Mesodermal cell (in vitro differentiated cells): ENCODE results near the gene NAALADL2.
A peak's percentile ranks its signal among the peaks of the same experiment; 100 is the strongest.

Experiments
- H3K27ac ChIP-seq: 2 replicates; pipeline ENCODE4 v1.7.0; 2013; ENCODE audit warnings: mild to moderate bottlenecking, low read depth, low read length, moderate library complexity; ENCODE audit not compliant: severe bottlenecking
- H3K36me3 ChIP-seq: 2 replicates; pipeline ENCODE4 v1.7.1; 2013; ENCODE audit warnings: mild to moderate bottlenecking, low read length, moderate library complexity; ENCODE audit not compliant: control insufficient read depth, insufficient read depth
- H3K4me1 ChIP-seq: one replicate; pipeline ENCODE4 v1.7.1; 2013; ENCODE audit warnings: mild to moderate bottlenecking, low read length; ENCODE audit not compliant: insufficient read depth, control insufficient read depth, poor library complexity, severe bottlenecking
- H3K4me3 ChIP-seq: 2 replicates; pipeline ENCODE4 v1.7.0; 2013; ENCODE audit warnings: low read length, control low read depth, mild to moderate bottlenecking; ENCODE audit not compliant: insufficient read depth, poor library complexity, severe bottlenecking; ENCODE audit errors: extremely low read depth
- H3K9me3 ChIP-seq: 2 replicates; pipeline ENCODE4 v1.7.1; 2013; ENCODE audit warnings: mild to moderate bottlenecking, low read length, moderate library complexity; ENCODE audit not compliant: control insufficient read depth
- WGBS, 2 experiments: methylation state at CpG; one replicate each; pipeline ENCODE4 v1.1.5; 2013; ENCODE audit warnings: missing lambda C conversion rate in 2 of 2; ENCODE audit not compliant: insufficient coverage in 2 of 2; 5-methylcytosine and 5-hydroxymethylcytosine counted together

Gene NAALADL2

GRCh38 chr3:175731543-175731942 lies 872.4 kb downstream of the NAALADL2 start:
- H3K4me3 ChIP-seq = no peak overlapping the region
- no peak overlapping the region for H3K27ac ChIP-seq
- peaks cover 10% of the 10 kb centered on the region for H3K9me3 ChIP-seq
- no peaks in the 10 kb centered on the region for H3K36me3 ChIP-seq
- WGBS, 2 experiments = 100% methylated on average over 2 of the region's 3 CpGs; no CpG with 5 or more reads in 1 of the 2 experiments
- no peaks in the 10 kb centered on the region for H3K4me1 ChIP-seq

GRCh38 chr3:175732017-175732416 lies 872.9 kb downstream of the NAALADL2 start:
- Histone ChIP-seq H3K4me1 (no peaks in the 10 kb centered on the region), H3K4me3 (no peak overlapping the region), H3K27ac (no peak overlapping the region), H3K9me3 (peaks cover 10% of the 10 kb centered on the region), H3K36me3 (no peaks in the 10 kb centered on the region)
- no CpG with 5 or more reads among the region's 2 CpGs for WGBS, 2 experiments

GRCh38 chr3:175735866-175736265 lies 876.7 kb downstream of the NAALADL2 start:
- H3K4me1 ChIP-seq = peaks cover 4% of the 10 kb centered on the region
- H3K27ac ChIP-seq = no peak overlapping the region
- 100% methylated on average over 1 of the region's 3 CpGs; no CpG with 5 or more reads in 1 of the 2 experiments for WGBS, 2 experiments
- H3K36me3 ChIP-seq = no peaks in the 10 kb centered on the region
- no peak overlapping the region for H3K4me3 ChIP-seq
- peaks cover 10% of the 10 kb centered on the region for H3K9me3 ChIP-seq

GRCh38 chr3:175737646-175738572 lies 878.8 kb downstream of the NAALADL2 start:
- no peaks in the 10 kb centered on the region for H3K36me3 ChIP-seq
- H3K4me3 ChIP-seq = no peak overlapping the region
- 88 to 96% methylated on average over 6 of the region's 7 CpGs for WGBS, 2 experiments
- no peak overlapping the region for H3K27ac ChIP-seq
- H3K9me3 ChIP-seq = peaks cover 10% of the 10 kb centered on the region
- peaks cover 4% of the 10 kb centered on the region for H3K4me1 ChIP-seq

DNA sequence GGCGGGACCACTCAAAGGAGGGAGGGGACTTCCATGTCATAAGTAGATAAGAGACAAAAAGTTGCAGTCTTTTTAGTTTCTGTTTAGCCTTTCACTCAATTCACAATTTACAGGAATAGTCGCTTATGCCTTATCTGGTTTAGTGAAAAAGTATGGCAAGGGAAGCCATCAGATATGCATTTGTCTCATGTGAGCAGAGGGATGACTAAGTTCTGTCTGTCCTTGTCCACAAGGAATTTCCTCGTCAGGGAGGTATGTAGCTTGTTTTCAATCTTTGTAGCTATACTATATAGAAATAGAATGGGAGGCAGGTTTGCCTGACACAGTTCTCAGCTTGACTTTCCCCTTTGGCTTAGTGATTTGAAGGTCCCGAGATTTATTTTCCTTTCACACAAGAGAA lies 882.8 kb downstream of the NAALADL2 start:
- Histone ChIP-seq H3K4me3 (no peak overlapping the region), H3K4me1 (peaks cover 4% of the 10 kb centered on the region), H3K36me3 (no peaks in the 10 kb centered on the region), H3K9me3 (no peaks in the 10 kb centered on the region), H3K27ac (peak overlapping the region; percentile 13)
- no CpG with 5 or more reads among the region's 4 CpGs for WGBS, 2 experiments

DNA sequence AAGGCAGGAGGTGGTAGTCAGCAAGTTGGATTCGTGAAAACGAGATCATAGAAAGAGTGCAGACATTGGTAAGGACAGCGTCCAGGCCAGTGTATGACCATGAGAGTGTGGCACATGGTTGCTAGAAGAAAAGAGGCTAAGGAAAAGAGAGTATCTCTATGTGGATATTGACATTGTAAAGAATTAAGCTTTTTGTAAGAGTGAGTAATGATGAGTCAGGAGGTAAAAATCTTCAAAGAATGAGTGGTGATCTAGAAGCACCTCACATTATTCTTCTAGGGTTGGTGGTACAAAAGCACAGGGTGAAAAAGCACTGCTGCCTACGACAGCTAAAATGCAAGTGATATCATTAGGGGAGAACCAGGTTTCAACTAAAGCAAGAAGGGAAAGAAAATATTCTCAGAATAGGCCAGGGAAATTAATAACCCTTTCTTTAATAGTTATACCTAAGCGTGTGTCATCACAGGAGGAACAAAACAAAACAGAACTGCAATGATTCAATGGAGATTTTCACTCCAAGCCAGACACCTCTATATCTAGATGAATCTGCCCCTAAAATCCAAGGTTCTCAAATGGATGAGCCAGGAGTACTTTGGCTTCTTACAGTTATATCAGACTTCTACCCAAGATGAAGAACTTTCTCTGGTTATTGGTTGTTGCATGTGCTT lies 884.7 kb downstream of the NAALADL2 start:
- Histone ChIP-seq H3K4me3 (no peak overlapping the region), H3K36me3 (no peaks in the 10 kb centered on the region), H3K4me1 (no peaks in the 10 kb centered on the region), H3K9me3 (no peaks in the 10 kb centered on the region), H3K27ac (no peak overlapping the region)
- 88 to 96% methylated on average over 4 to 5 of the region's 5 CpGs for WGBS, 2 experiments

DNA sequence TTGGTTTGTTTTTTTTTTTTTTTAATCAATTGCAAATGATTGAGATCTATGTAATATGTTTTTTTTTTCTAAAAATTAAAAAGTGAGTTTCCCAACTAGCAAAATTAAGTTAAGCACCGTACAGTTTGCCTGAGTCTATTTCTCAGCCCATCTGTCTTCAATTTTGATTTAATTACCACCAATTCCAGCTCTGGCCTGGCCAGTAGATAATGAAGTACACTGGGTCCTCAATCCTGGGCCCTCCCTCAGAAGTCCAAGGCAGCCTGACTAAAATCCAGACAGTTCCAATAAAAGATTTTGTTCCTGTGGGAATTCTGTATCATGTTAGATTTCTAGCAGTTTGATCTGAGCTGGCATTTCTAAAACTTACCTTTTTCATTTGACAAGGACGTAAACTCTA lies 887.2 kb downstream of the NAALADL2 start:
- Histone ChIP-seq H3K27ac (no peak overlapping the region), H3K4me1 (no peaks in the 10 kb centered on the region), H3K9me3 (no peaks in the 10 kb centered on the region), H3K4me3 (no peak overlapping the region), H3K36me3 (no peaks in the 10 kb centered on the region)
- no CpG with 5 or more reads among the region's 2 CpGs for WGBS, 2 experiments

DNA sequence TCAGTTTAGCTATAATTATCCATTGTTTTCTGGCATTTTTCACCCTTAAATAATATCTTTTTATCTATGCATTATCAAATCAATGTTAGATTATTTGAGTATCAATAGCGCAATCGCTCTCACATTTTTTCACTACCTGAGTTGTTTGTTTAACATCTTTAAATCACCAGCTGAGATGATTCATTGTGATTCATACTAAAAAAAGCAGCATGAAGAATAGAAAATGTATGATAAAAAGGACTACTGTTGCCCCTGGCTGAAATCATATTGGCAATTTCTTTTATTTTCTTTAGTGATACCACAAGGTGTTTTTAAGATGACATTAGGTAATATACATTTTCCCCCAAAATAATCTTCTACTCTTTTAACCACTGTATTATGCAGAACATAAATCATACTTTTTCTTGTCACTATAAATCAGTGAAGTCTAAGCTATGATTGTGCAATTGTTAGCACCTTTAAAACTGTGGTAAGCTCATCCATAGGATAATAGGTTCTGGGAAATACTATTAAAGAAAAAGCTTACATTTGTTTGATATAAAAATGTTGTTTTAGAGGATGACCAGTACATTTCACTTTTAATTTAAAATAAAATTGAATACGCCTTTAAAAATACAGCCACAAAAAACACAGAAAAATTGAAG lies 889.1 kb downstream of the NAALADL2 start:
- no CpG with 5 or more reads among the region's 3 CpGs for WGBS, 2 experiments
- Histone ChIP-seq H3K9me3 (no peaks in the 10 kb centered on the region), H3K36me3 (no peaks in the 10 kb centered on the region), H3K27ac (no peak overlapping the region), H3K4me1 (no peaks in the 10 kb centered on the region), H3K4me3 (no peak overlapping the region)

DNA sequence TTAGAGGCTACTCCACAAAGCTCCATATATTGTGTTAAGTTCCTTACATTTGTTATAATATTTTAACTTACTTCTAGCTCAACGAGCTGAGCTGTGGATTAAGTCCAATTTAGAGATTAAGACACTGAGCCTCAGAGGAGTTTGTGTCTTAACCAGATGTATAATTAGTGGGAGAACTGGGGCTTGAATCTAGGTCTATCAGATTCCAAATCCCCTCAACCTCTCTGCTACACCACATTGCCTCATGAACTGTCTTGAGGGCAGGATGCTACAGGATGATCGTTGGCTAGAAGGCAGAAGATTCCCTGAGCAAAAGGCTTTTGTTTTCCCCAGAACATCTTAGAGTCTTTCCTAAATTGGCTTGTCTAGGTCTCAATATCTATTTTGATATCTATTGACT lies 890.8 kb downstream of the NAALADL2 start:
- Histone ChIP-seq H3K4me3 (no peak overlapping the region), H3K36me3 (no peaks in the 10 kb centered on the region), H3K4me1 (no peaks in the 10 kb centered on the region), H3K9me3 (no peaks in the 10 kb centered on the region), H3K27ac (no peak overlapping the region)
- WGBS, 2 experiments = no CpG with 5 or more reads among the region's 2 CpGs

DNA sequence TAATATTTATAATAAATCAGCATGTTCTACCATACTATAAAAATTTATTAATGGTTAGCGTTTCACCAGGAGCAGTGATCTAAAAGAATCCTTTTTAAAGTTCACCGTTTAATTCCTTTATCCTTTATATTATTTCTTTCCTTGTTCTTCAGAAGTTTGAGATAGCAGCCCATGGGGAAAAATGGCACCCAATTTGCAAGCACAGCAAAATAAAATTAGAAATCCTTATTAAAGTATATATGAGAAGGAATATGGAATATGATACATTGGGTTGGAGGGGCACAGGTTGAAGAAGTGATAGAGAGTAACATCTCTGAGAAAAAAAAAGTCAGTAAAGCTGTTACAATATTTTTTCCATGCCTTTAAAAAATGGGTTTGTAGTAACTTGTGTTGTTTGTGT lies 892.0 kb downstream of the NAALADL2 start:
- Histone ChIP-seq H3K27ac (no peak overlapping the region), H3K4me3 (no peak overlapping the region), H3K9me3 (no peaks in the 10 kb centered on the region), H3K4me1 (no peaks in the 10 kb centered on the region), H3K36me3 (no peaks in the 10 kb centered on the region)
- no CpG with 5 or more reads among the region's 2 CpGs for WGBS, 2 experiments
